ENCODE measurements around the gene FTCDNL1.

FTCDNL1 gene

DNA sequence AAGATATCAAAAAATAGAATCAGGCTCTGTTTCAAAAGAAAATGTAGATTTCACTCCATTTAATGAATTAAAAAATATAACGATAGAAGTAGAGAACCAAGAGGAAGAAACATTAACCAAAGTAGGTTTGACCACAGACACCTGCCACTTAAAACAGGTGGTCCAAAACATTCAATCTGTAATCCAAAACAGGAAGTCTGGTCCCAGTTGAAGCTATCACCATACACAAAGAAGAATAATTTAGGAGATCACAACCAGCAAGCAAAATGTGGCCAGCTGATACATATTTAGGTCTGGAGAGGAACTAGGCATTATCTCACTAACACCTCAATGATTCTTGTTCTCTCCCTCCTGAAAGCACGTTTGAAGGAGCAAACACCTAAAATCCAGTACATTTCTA is 73.1 kb downstream of the FTCDNL1 start:
- no peaks in the 10 kb centered on the region for H3K27me3 ChIP-seq (ENCODE audit: control insufficient read depth, insufficient read depth, low read length)
- no peaks in the 10 kb centered on the region for H3K9me3 ChIP-seq (ENCODE audit: control insufficient read depth, insufficient read depth, low read length)
- no peak overlapping the region for H3K4me3 ChIP-seq (ENCODE audit: low read depth, low read length)

DNA sequence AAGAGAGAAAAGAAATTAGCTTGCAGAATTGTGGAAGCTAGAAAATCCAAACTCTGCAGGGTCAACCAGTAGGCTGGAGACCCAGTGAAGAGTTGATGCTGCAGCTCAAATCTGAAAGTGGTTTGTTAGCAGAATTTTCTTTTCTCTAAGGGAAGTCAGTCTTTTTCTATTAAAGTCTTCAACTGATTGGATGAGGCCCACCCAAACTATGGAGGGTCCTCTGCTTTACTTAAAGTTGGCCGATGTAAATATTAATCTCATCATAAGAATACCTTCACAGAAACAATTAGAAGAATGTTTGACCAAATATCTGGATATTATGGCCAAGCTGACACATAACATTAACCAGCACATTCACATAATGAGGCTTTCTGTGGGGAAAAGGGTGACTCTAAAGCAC is 73.7 kb downstream of the FTCDNL1 start:
- no peaks in the 10 kb centered on the region for H3K4me1 ChIP-seq (ENCODE audit: control insufficient read depth, insufficient read depth, low read length)

More for the DNA sequence above, 73.1 kb downstream of the FTCDNL1 start:
- Histone ChIP-seq H3K36me3 (ENCODE audit: control insufficient read depth, insufficient read depth, low read length) (no peaks in the 10 kb centered on the region), H3K9ac (ENCODE audit: low read depth, low read length) (no peak overlapping the region), H3K4me1 (ENCODE audit: control insufficient read depth, insufficient read depth, low read length) (no peaks in the 10 kb centered on the region)

DNA sequence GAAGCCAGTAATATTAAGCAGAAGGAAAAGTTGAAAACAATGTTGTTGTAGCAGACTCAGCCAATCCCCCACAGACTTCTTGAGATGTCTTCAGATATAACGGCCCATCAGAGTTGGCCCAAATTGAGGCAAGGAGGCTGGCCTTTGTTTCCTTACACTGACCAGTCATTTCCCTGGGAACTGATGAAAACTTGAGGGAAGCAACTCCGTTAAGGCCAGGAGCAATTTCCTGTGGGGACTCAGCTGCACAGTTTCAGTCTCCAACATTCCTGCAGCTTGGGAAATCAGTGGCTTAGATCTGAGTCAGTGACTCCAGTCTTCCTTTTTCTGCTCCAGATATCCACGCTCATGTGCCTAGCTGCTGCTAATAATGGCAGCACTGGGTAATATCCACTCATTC is 75.7 kb downstream of the FTCDNL1 start:
- H3K9ac ChIP-seq (ENCODE audit: low read depth, low read length), result no peak overlapping the region
- H3K9me3 ChIP-seq (ENCODE audit: control insufficient read depth, insufficient read depth, low read length), result no peaks in the 10 kb centered on the region
- H3K4me3 ChIP-seq (ENCODE audit: low read depth, low read length), result no peak overlapping the region
- H3K36me3 ChIP-seq (ENCODE audit: control insufficient read depth, insufficient read depth, low read length), result no peaks in the 10 kb centered on the region
- H3K27me3 ChIP-seq (ENCODE audit: control insufficient read depth, insufficient read depth, low read length), result no peaks in the 10 kb centered on the region
- no peaks in the 10 kb centered on the region for H3K4me1 ChIP-seq (ENCODE audit: control insufficient read depth, insufficient read depth, low read length)

More for the DNA sequence above, 73.7 kb downstream of the FTCDNL1 start:
- Histone ChIP-seq H3K36me3 (ENCODE audit: control insufficient read depth, insufficient read depth, low read length) (no peaks in the 10 kb centered on the region), H3K9me3 (ENCODE audit: control insufficient read depth, insufficient read depth, low read length) (no peaks in the 10 kb centered on the region), H3K27me3 (ENCODE audit: control insufficient read depth, insufficient read depth, low read length) (no peaks in the 10 kb centered on the region), H3K4me3 (ENCODE audit: low read depth, low read length) (no peak overlapping the region), H3K9ac (ENCODE audit: low read depth, low read length) (no peak overlapping the region)

DNA sequence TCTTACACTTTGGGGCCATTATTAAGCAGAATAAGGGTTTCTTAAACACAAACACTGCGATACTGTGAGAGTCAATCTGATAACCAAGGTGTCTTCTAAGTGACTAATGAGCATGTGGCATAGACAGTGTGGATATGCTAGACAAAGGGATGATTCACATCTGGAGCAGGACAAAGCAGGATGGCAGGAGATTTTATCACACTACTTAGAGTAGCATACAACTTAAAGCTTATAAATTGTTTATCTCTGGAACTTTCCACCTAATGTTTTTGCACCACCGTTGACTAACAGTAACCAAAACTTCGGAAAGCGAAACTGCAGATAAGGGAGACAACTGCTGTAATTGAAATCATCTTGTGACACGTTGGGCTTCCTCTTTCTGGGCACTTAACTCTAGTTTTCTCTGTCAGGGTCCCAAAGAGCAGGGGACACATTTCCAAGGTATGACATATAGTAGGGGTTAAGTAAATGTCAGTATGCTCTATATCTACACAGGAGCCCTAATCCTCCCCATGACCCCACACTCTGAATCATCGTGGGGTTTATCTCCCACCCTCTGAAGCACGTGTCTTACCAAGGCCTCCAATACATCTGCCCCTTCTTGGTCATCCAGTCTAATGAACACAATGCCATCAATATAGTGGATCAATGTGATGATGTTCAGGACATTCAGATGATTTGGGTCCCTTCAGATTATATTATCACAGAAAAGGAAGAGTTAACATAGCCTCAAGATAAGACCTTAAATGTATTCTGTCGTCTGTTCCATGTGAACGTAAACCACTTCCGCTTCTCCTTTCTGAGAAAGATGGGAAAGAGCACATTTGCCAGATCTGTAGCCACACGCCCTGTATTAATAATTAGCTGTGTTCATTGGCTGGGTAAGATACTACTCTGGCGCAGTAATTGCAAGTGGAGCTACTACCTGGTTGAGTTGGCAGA is 78.7 kb downstream of the FTCDNL1 start:
- no peaks in the 10 kb centered on the region for H3K36me3 ChIP-seq (ENCODE audit: control insufficient read depth, insufficient read depth, low read length)
- H3K27me3 ChIP-seq (ENCODE audit: control insufficient read depth, insufficient read depth, low read length), result no peaks in the 10 kb centered on the region
- no peak overlapping the region for H3K4me3 ChIP-seq (ENCODE audit: low read depth, low read length)
- no peak overlapping the region for H3K9ac ChIP-seq (ENCODE audit: low read depth, low read length)
- H3K9me3 ChIP-seq (ENCODE audit: control insufficient read depth, insufficient read depth, low read length), result no peaks in the 10 kb centered on the region
- no peaks in the 10 kb centered on the region for H3K4me1 ChIP-seq (ENCODE audit: control insufficient read depth, insufficient read depth, low read length)

DNA sequence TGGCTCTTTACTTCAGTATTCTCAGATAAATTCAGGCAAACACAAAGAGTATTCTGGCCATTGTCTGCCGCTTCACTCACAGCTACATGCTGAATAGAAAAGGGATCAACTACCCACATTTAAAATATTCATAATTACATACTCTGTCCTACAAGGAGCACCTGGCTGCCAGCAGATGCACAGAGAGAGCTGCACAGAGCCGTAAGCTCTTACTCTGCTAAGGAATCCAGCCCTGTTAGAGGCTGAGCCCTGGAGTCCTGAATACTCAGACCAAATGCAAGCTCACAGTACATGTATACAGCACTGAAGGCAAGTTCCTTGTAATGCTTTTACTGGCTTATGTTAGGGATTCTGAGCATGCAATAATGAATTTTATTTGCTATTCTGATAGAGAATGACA is 80.3 kb downstream of the FTCDNL1 start:
- no peaks in the 10 kb centered on the region for H3K9me3 ChIP-seq (ENCODE audit: control insufficient read depth, insufficient read depth, low read length)
- H3K4me3 ChIP-seq (ENCODE audit: low read depth, low read length), result no peak overlapping the region
- H3K4me1 ChIP-seq (ENCODE audit: control insufficient read depth, insufficient read depth, low read length), result no peaks in the 10 kb centered on the region
- no peak overlapping the region for H3K9ac ChIP-seq (ENCODE audit: low read depth, low read length)
- no peaks in the 10 kb centered on the region for H3K36me3 ChIP-seq (ENCODE audit: control insufficient read depth, insufficient read depth, low read length)
- no peaks in the 10 kb centered on the region for H3K27me3 ChIP-seq (ENCODE audit: control insufficient read depth, insufficient read depth, low read length)

DNA sequence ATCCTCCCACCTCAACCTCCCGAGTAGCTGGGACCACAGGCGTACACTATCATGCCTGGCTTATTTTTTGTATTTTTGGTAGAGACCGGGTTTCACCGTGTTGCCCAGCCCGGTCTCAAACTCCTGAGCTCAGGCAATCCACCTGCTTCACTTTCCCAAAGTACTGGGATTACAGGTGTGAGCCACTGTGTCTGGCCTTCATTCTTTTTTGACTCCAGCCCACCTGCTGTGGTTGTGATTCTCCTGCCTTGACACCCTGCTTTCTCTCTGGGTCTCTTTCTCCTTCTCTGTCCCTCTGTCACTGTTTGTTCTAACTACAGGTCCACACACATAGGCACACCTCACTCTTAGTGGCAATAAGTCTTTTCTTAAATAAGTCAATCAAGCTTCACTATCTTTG is 85.3 kb downstream of the FTCDNL1 start:
- no peaks in the 10 kb centered on the region for H3K4me1 ChIP-seq (ENCODE audit: control insufficient read depth, insufficient read depth, low read length)
- H3K27me3 ChIP-seq (ENCODE audit: control insufficient read depth, insufficient read depth, low read length), result no peaks in the 10 kb centered on the region
- no peaks in the 10 kb centered on the region for H3K9me3 ChIP-seq (ENCODE audit: control insufficient read depth, insufficient read depth, low read length)
- H3K36me3 ChIP-seq (ENCODE audit: control insufficient read depth, insufficient read depth, low read length), result no peaks in the 10 kb centered on the region
- no peak overlapping the region for H3K9ac ChIP-seq (ENCODE audit: low read depth, low read length)
- no peak overlapping the region for H3K4me3 ChIP-seq (ENCODE audit: low read depth, low read length)

DNA sequence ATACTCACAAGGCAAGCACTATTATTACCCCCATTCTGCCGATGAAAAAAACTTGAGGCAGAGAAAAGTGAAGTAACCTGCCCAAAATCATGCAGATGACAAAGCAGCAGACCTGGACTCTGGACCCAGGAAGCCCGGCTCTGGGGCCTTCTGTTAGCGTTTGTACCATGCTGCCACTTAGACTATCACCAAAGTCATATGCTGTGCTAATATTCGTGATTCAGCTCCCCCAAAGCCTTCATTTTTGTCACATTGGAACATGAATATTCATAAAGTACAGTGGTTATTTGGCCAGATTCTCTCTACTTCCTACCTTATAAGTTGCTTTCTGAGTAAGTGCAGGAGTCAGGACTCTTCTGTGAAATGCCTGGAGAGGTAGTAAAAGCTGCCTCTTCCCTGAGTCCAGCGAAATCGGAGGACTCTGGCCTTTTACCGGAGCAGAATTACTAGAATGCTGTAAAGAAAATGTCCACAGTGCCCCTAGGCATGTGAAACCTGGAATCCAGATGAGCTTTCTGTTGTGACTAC is 86.7 kb downstream of the FTCDNL1 start:
- no peaks in the 10 kb centered on the region for H3K36me3 ChIP-seq (ENCODE audit: control insufficient read depth, insufficient read depth, low read length)
- no peaks in the 10 kb centered on the region for H3K9me3 ChIP-seq (ENCODE audit: control insufficient read depth, insufficient read depth, low read length)
- no peak overlapping the region for H3K9ac ChIP-seq (ENCODE audit: low read depth, low read length)
- no peaks in the 10 kb centered on the region for H3K4me1 ChIP-seq (ENCODE audit: control insufficient read depth, insufficient read depth, low read length)
- no peaks in the 10 kb centered on the region for H3K27me3 ChIP-seq (ENCODE audit: control insufficient read depth, insufficient read depth, low read length)
- no peak overlapping the region for H3K4me3 ChIP-seq (ENCODE audit: low read depth, low read length)

DNA sequence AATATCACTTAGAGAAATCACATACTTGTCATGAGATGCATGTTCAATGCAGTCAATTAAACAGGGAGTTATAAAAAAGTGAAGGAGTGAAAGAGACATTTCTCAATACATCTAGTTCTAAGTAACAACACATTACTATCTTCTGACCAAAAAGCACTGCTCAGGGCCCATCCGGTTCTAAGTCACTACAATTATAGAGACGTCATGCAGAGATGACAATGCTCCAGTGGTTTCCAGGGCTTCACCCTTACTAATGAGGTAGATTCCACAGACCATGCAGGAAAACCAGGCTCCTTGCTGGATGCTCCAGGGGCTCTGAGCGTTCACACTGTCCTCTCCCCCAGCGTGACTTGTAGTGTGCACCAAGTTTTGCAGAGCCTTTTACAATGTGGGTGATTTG is 88.0 kb downstream of the FTCDNL1 start:
- no peak overlapping the region for H3K4me3 ChIP-seq (ENCODE audit: low read depth, low read length)
- H3K4me1 ChIP-seq (ENCODE audit: control insufficient read depth, insufficient read depth, low read length), result no peaks in the 10 kb centered on the region
- no peaks in the 10 kb centered on the region for H3K27me3 ChIP-seq (ENCODE audit: control insufficient read depth, insufficient read depth, low read length)
- H3K9ac ChIP-seq (ENCODE audit: low read depth, low read length), result no peak overlapping the region
- H3K9me3 ChIP-seq (ENCODE audit: control insufficient read depth, insufficient read depth, low read length), result no peaks in the 10 kb centered on the region
- H3K36me3 ChIP-seq (ENCODE audit: control insufficient read depth, insufficient read depth, low read length), result no peaks in the 10 kb centered on the region

DNA sequence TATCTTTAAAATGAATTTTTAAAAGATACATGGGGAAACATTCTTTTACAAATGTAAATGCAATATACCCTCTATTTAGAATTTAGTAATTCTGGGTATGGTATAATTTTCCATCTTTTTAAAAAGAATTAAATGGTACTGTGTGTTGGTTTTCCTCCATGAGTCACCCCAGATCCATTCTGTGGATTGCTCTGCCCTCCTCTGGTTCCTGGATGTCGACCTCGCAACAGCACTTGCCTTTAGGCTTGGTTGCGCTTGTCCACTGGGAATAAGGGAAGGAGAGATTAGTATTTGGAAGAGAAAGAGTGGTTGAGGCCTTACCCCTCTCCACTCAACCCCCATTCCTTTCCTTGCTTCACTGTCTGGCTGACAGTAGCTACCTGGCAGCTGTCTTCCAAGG is 90.4 kb downstream of the FTCDNL1 start:
- Histone ChIP-seq H3K36me3 (ENCODE audit: control insufficient read depth, insufficient read depth, low read length) (no peaks in the 10 kb centered on the region), H3K9me3 (ENCODE audit: control insufficient read depth, insufficient read depth, low read length) (no peaks in the 10 kb centered on the region), H3K4me3 (ENCODE audit: low read depth, low read length) (no peak overlapping the region), H3K4me1 (ENCODE audit: control insufficient read depth, insufficient read depth, low read length) (no peaks in the 10 kb centered on the region), H3K27me3 (ENCODE audit: control insufficient read depth, insufficient read depth, low read length) (no peaks in the 10 kb centered on the region), H3K9ac (ENCODE audit: low read depth, low read length) (no peak overlapping the region)

DNA sequence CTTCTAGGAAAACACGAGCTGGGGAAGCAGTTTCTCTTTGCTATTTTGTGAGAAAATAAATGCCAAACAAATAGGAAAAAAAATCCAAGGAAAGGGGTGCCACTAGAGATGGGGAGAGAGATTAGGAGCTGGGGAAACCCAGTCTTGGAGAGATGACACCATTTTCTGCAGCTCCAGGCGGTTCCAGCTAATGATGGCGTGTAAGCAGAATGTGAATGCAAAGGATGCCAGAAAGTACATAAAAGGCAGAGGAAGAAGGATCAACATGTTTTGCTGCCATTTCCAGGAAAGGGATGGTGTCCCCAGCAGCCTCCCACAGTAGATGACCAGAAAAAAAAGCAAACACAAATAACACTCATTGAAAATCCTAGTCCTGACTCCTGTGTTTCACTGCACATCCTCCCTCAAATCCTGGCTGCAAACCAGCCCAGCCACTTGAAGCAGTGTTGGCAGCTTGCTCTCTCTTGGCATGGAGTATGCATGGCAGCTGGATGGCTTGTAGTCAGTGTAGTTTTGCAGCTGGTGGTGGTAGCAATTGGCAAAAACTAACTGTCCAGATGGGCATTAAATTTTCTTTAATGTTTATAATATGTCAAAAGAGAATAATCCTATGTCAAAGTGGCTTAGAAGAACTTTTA is 93.6 kb downstream of the FTCDNL1 start:
- H3K9me3 ChIP-seq (ENCODE audit: control insufficient read depth, insufficient read depth, low read length), result peaks cover under 1% of the 10 kb centered on the region
- H3K4me1 ChIP-seq (ENCODE audit: control insufficient read depth, insufficient read depth, low read length), result no peaks in the 10 kb centered on the region
- H3K9ac ChIP-seq (ENCODE audit: low read depth, low read length), result no peak overlapping the region
- no peaks in the 10 kb centered on the region for H3K36me3 ChIP-seq (ENCODE audit: control insufficient read depth, insufficient read depth, low read length)
- H3K27me3 ChIP-seq (ENCODE audit: control insufficient read depth, insufficient read depth, low read length), result no peaks in the 10 kb centered on the region
- no peak overlapping the region for H3K4me3 ChIP-seq (ENCODE audit: low read depth, low read length)

DNA sequence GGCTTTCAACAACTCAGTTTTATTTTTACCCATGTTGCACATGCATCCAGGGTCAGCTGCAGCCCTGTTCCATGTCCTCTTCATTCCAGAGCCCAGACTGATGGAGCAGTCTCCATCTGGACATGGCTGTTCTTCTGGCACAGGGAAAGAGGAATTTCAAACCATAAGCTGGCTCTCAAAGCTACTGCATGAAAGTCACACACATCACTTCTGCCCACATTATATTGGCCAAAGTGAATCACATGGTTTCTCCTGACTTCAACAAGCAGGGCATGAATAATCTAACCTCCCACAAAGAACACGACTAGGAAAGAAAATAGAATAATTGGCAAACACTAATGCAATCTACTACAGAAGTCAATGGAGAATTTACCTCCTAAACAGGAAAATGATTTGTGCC is 94.2 kb downstream of the FTCDNL1 start:
- no peaks in the 10 kb centered on the region for H3K27me3 ChIP-seq (ENCODE audit: control insufficient read depth, insufficient read depth, low read length)
- H3K9ac ChIP-seq (ENCODE audit: low read depth, low read length), result no peak overlapping the region
- H3K4me3 ChIP-seq (ENCODE audit: low read depth, low read length), result no peak overlapping the region
- no peaks in the 10 kb centered on the region for H3K4me1 ChIP-seq (ENCODE audit: control insufficient read depth, insufficient read depth, low read length)
- H3K36me3 ChIP-seq (ENCODE audit: control insufficient read depth, insufficient read depth, low read length), result no peaks in the 10 kb centered on the region
- peaks cover 3% of the 10 kb centered on the region for H3K9me3 ChIP-seq (ENCODE audit: control insufficient read depth, insufficient read depth, low read length)

DNA sequence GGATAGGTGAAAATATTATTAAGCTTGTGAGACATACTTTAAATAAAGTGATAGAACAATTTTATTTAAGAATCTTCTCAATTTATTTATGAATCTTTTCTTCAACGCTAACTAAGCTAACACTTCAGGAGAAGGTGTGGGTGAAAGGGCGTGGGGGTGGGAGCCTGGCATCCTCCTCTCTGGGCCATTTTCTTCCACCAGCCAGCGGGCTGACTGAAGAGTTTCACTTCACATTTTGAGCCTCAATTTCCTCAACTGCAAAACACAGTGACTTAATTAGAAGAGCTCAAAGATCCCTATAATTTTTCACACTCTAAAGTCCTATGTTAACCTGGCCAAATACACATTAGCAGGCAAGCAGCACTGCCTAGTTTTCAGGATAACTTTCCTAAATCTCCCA is 94.8 kb downstream of the FTCDNL1 start:
- Histone ChIP-seq H3K36me3 (ENCODE audit: control insufficient read depth, insufficient read depth, low read length) (no peaks in the 10 kb centered on the region), H3K9ac (ENCODE audit: low read depth, low read length) (no peak overlapping the region), H3K4me3 (ENCODE audit: low read depth, low read length) (no peak overlapping the region), H3K27me3 (ENCODE audit: control insufficient read depth, insufficient read depth, low read length) (no peaks in the 10 kb centered on the region), H3K4me1 (ENCODE audit: control insufficient read depth, insufficient read depth, low read length) (no peaks in the 10 kb centered on the region), H3K9me3 (ENCODE audit: control insufficient read depth, insufficient read depth, low read length) (peaks cover 3% of the 10 kb centered on the region)

Data from iPS-15b (cell line).